ENCODE results near the gene ZCCHC9.

The ZCCHC9 gene

DNA sequence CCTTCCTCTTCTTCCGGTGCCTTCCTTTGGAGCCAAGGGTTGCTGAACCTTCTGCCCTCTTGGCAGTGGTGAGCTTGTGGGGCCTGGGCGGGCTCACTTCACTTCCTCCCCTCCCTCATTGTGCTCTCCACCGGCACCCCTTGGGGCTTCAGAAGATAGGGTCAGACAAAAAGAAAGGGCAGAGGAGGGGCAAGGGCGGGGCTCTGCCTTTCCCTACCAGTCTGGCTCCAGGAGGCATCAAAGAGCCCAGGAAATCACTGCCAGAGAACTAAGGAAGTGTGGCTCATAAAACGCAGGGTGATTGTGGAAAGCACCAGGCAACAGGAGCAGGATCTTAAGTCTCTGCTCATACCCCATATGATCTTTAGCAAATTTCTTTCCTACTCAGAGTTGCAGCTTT lies 57.7 kb downstream of the ZCCHC9 start:
- DNase-seq (ENCODE audit: low read depth) = no peak

DNA sequence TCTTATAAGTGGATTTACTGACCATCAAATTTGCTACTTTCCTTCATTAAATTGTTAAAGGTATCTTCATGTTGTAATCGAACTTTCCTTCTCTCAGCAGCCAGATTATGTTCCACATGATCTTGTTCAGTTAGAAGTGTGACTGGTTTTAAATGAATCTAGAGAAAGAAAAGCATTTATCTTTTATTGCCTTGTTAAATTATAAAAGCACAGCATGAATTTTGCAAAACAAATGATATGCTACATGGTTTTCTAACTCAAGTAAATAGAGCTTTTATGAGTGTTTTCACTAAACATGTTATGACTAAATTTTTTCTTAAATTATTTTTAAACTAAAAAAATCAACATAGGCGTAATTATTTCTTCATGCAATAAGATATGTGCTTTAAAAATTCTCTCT lies 58.5 kb downstream of the ZCCHC9 start:
- no peak for DNase-seq (ENCODE audit: low read depth)

DNA sequence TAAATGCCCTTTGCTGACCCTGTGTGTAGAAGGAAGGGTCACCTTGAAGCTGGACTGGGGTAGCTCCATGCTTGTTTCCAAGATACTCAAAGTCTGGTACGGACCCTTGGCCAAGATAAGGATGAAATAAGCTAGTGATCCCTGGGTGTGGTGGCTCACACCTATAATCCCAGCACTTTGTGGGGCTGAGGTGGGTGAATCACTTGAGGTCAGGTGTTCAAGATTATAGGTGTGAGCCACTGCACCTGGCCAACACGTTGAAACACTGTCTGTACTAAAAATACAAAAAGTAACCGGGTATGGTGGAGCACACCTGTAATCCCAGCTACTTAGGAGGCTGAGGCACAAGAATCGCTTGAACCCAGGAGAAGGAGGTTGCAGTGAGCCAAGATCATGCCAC lies 59.3 kb downstream of the ZCCHC9 start:
- no peak for DNase-seq (ENCODE audit: low read depth)

DNA sequence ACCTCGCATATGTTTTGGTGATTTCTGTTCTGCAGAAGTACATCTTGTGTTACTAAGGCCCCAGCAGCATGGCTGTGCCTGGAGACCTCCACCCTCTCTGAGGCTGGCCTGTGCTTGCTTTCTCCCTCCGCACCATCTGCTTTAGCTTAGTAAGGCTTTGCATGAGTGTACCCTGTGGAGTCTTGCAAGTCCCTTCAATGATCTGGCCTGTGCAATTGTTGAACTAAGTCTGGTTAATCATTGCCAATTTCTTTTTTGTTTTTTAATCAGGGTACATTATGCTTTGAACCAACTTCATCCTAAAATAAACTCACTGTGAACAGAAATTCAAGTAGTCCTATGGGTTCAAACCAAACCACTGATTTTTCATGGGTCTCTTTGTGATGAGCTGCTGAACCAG lies 60.2 kb downstream of the ZCCHC9 start:
- no peak for DNase-seq (ENCODE audit: low read depth)

Measured in iris pigment epithelial cell (primary cell).